HG02759 (cell line): ENCODE data around the gene NAB2.
A peak's percentile ranks its signal among the peaks of the same experiment; 100 is the strongest.
"Not testable (repeated sequence)": the region's sequence is repeated elsewhere in the genome, so short reads cannot be mapped to it uniquely, and the experiment has no call there.

ENCODE experiments used
- ATAC-seq: cut with Tn5 transposase; IDR thresholded peaks from one replicate; pipeline ENCODE4 v1.9.1; 2021; ENCODE audit warnings: mild to moderate bottlenecking, moderate library complexity; ENCODE audit not compliant: unreplicated experiment

The NAB2 gene

GRCh38 chr12:57110104-57111030, 21.5 kb downstream of the NAB2 start:
- peak; percentile 61 for ATAC-seq

- peak; percentile 53 for ATAC-seq
Measured at GRCh38 chr12:57111031-57111734, 22.3 kb downstream of the NAB2 start, which contains the start of gene STAT6. STAT6 (minus strand) TSS chr12:57111362; CDS start chr12:57108278, 3,084 bp downstream.

GRCh38 chr12:57112492-57113294, 23.8 kb downstream of the NAB2 start:
- ATAC-seq: no peak

- no peak for ATAC-seq
Measured at GRCh38 chr12:57116580-57117281, 27.8 kb downstream of the NAB2 start.

GRCh38 chr12:57118711-57119271, 29.9 kb downstream of the NAB2 start:
- no peak for ATAC-seq

- ATAC-seq: no peak
Measured at GRCh38 chr12:57119294-57120085, 30.6 kb downstream of the NAB2 start.

- ATAC-seq: not testable (repeated sequence)
Measured at GRCh38 chr12:57120718-57121117, 31.8 kb downstream of the NAB2 start.

GRCh38 chr12:57123813-57124212, 34.9 kb downstream of the NAB2 start:
- no peak for ATAC-seq

GRCh38 chr12:57124261-57124877, 35.5 kb downstream of the NAB2 start:
- peak; percentile 44 for ATAC-seq

GRCh38 chr12:57126061-57126460, 37.1 kb downstream of the NAB2 start:
- ATAC-seq: no peak

- no peak for ATAC-seq
Measured at GRCh38 chr12:57126561-57126960, 37.6 kb downstream of the NAB2 start.

GRCh38 chr12:57127101-57127725, 38.3 kb downstream of the NAB2 start:
- no peak for ATAC-seq

- no peak for ATAC-seq
Measured at GRCh38 chr12:57127726-57128518, 39.0 kb downstream of the NAB2 start, which contains the start of gene LRP1. LRP1 (plus strand) TSS chr12:57128483; CDS start chr12:57128965, 482 bp downstream.

- no peak for ATAC-seq
Measured at GRCh38 chr12:57128519-57129247, 39.8 kb downstream of the NAB2 start.

GRCh38 chr12:57129321-57129842, 40.5 kb downstream of the NAB2 start:
- no peak for ATAC-seq

- no peak for ATAC-seq
Measured at GRCh38 chr12:57129889-57130288, 41.0 kb downstream of the NAB2 start.

GRCh38 chr12:57130941-57131340, 42.0 kb downstream of the NAB2 start:
- ATAC-seq: no peak
